HepG2 (cell line): ENCODE results near the gene CALML6. TPM values are rescaled to one million over a fixed set of nuclear protein-coding genes. Genes with fewer than 3 reads are reported as not detected.

Experiments
- FOXO4 ChIP-seq: sonication (generic); formaldehyde crosslinking; conservative IDR thresholded peaks from 2 replicates; pipeline ENCODE4 v1.8.1; 2023; ENCODE audit warnings: missing genetic modification reagents
- HNRNPL ChIP-seq: fragments of 200-400 bp; formaldehyde crosslinking; IDR thresholded peaks from 2 replicates; pipeline ENCODE4 v1.6.1; 2017; ENCODE audit warnings: mild to moderate bottlenecking, low read depth, low read length
- LCORL ChIP-seq, 2 experiments: fragments of 450-650 bp in 1 of 2; sonication (generic) in 1 of 2; formaldehyde crosslinking in 1 of 2; IDR thresholded peaks; 2 replicates each; pipeline versions ENCODE4 v1.5.0 to v1.6.1; 2017 to 2020; ENCODE audit warnings: antibody characterized with exemption in 1 of 2, missing genetic modification reagents in 1 of 2
- NFAT5 ChIP-seq: sonication (generic); formaldehyde crosslinking; IDR thresholded peaks from 2 replicates; pipeline ENCODE4 v1.4.0; 2020; ENCODE audit warnings: missing genetic modification reagents
- RCOR2 ChIP-seq: IDR thresholded peaks from 2 replicates; pipeline ENCODE4 v1.6.1; 2016; ENCODE audit warnings: missing biosample characterization, missing genetic modification reagents
- RXRB ChIP-seq: IDR thresholded peaks from 2 replicates; pipeline ENCODE4 v1.6.1; 2016; ENCODE audit warnings: borderline replicate concordance, missing genetic modification reagents, missing compliant biosample characterization
- SP4 ChIP-seq: sonication (generic); formaldehyde crosslinking; IDR thresholded peaks from 2 replicates; pipeline ENCODE4 v1.8.1; 2023; ENCODE audit warnings: mild to moderate bottlenecking, missing genetic modification reagents
- SP5 ChIP-seq: IDR thresholded peaks from 2 replicates; pipeline ENCODE4 v1.6.1; 2016; ENCODE audit warnings: low read depth, borderline replicate concordance
- TFDP1 ChIP-seq: IDR thresholded peaks from 2 replicates; pipeline ENCODE4 v1.6.1; 2016; ENCODE audit warnings: missing compliant biosample characterization, missing genetic modification reagents, borderline replicate concordance
- ZBTB33 ChIP-seq: sonication (generic); formaldehyde crosslinking; IDR thresholded peaks from 2 replicates; pipeline ENCODE4 v1.4.0; 2020; ENCODE audit warnings: missing genetic modification reagents
- ZNF331 ChIP-seq: sonication (generic); formaldehyde crosslinking; IDR thresholded peaks from 2 replicates; pipeline ENCODE4 v1.4.0; 2020; ENCODE audit warnings: missing genetic modification reagents
- ZNF501 ChIP-seq: sonication (generic); formaldehyde crosslinking; IDR thresholded peaks from 2 replicates; pipeline ENCODE4 v1.5.1; 2020; ENCODE audit warnings: mild to moderate bottlenecking, moderate library complexity, missing genetic modification reagents
- ZNF710 ChIP-seq: sonication (generic); formaldehyde crosslinking; IDR thresholded peaks from 2 replicates; pipeline ENCODE4 v1.5.0; 2020; ENCODE audit warnings: mild to moderate bottlenecking, missing genetic modification reagents, borderline replicate concordance
- polyA plus RNA-seq, 8 experiments: library from polyadenylated mRNA; depleted of rRNA in 3 of 8; stranded (reverse) in 7 of 8; unstranded in 1 of 8; fragments of >200 nt; fragmentation: Illumina TruSeq in 4 of 8; extraction: Trizol in 4 of 8; gene quantifications; 2 replicates each; pipeline versions ENCODE4 v1.2.1 to v1.2.3, GENCODE V29; 2011 to 2016; ENCODE audit warnings: low read depth in 4 of 8, missing spikeins in 1 of 8, mixed read lengths in 1 of 8; ENCODE audit not compliant: insufficient read depth in 1 of 8
- total RNA-seq, 5 experiments: library from RNA; depleted of rRNA; stranded (reverse); fragments of >200 nt; fragmentation: Illumina TruSeq; extraction: Trizol; gene quantifications; 2 replicates each; pipeline ENCODE4 v1.2.3, GENCODE V29; 2016; ENCODE audit warnings: low read depth in 1 of 5

The CALML6 gene
- total and polyA plus RNA-seq, 2 of the 13 experiments (the other 11 are each of a cell fraction or from before 2014, with no cell fraction given), result 0.11 to 0.12 TPM

- TF ChIP-seq LCORL (IDR thresholded peaks at IDR 0.05), result peak; percentile 26; the same call in 1 of the 2 replicates
- TF ChIP-seq LCORL (CRISPR knock-in tag; IDR thresholded peaks at IDR 0.05), result peak; percentile 100
- TF ChIP-seq HNRNPL, result peak; percentile 80
- TF ChIP-seq TFDP1 (CRISPR knock-in tag), result peak; percentile 54; the same call in 1 of the 2 replicates
- TF ChIP-seq ZBTB33 (CRISPR knock-in tag), result no peak
- no peak for TF ChIP-seq FOXO4
- 0 out of 2 replicates have a peak, but pooled peaks have one; percentile 33 for TF ChIP-seq NFAT5 (CRISPR knock-in tag)
- TF ChIP-seq RCOR2, result peak; percentile 91
- peak; percentile 92 for TF ChIP-seq SP5 (CRISPR knock-in tag)
- TF ChIP-seq ZNF501 (CRISPR knock-in tag), result 0 out of 2 replicates have a peak, but pooled peaks have one; percentile 26
- peak; percentile 30 for TF ChIP-seq SP4 (CRISPR knock-in tag)
- TF ChIP-seq ZNF710, result peak; percentile 91
- peak; percentile 84 for TF ChIP-seq ZNF331 (CRISPR knock-in tag)
- peak; percentile 82; the same call in 1 of the 2 replicates for TF ChIP-seq RXRB (CRISPR knock-in tag)
These were observed 26.3 kb downstream of the CALML6 start (continued) for GRCh38 chr1:1941211-1941841.
